ENCODE measurements around the gene ZBTB4. TPM values are rescaled to one million over a fixed set of nuclear protein-coding genes. Genes with fewer than 3 reads are reported as not detected.

Gene ZBTB4
- polyA plus RNA-seq, 1 experiment: 25.9 TPM

- TF ChIP-seq, protein P1, sequence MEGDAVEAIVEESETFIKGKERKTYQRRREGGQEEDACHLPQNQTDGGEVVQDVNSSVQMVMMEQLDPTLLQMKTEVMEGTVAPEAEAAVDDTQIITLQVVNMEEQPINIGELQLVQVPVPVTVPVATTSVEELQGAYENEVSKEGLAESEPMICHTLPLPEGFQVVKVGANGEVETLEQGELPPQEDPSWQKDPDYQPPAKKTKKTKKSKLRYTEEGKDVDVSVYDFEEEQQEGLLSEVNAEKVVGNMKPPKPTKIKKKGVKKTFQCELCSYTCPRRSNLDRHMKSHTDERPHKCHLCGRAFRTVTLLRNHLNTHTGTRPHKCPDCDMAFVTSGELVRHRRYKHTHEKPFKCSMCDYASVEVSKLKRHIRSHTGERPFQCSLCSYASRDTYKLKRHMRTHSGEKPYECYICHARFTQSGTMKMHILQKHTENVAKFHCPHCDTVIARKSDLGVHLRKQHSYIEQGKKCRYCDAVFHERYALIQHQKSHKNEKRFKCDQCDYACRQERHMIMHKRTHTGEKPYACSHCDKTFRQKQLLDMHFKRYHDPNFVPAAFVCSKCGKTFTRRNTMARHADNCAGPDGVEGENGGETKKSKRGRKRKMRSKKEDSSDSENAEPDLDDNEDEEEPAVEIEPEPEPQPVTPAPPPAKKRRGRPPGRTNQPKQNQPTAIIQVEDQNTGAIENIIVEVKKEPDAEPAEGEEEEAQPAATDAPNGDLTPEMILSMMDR (IDR thresholded peaks at IDR 0.05; ENCODE audit: insufficient read depth, low read depth, low read length): no peak
- ChIA-PET POLR2A (no interaction called here), CTCF (interaction anchor here (0.9 kb wide), 1 partner anchor 9 kb away, joined by 3 read pairs; no protein-coding TSS in a partner anchor)
- Histone ChIP-seq H3K27me3 (ENCODE audit: control insufficient read depth, insufficient read depth, low read length) (no peaks in the 10 kb centered on the region), H3K36me3 (ENCODE audit: control insufficient read depth, insufficient read depth, low read length) (peaks cover 7% of the 10 kb centered on the region), H3K4me3 (ENCODE audit: low read depth, low read length) (no peak overlapping the region)
- no peak for DNase-seq (ENCODE audit: low read depth)
These were observed 58.2 kb downstream of the ZBTB4 start for GRCh38 chr17:7421186-7421585.

DNA sequence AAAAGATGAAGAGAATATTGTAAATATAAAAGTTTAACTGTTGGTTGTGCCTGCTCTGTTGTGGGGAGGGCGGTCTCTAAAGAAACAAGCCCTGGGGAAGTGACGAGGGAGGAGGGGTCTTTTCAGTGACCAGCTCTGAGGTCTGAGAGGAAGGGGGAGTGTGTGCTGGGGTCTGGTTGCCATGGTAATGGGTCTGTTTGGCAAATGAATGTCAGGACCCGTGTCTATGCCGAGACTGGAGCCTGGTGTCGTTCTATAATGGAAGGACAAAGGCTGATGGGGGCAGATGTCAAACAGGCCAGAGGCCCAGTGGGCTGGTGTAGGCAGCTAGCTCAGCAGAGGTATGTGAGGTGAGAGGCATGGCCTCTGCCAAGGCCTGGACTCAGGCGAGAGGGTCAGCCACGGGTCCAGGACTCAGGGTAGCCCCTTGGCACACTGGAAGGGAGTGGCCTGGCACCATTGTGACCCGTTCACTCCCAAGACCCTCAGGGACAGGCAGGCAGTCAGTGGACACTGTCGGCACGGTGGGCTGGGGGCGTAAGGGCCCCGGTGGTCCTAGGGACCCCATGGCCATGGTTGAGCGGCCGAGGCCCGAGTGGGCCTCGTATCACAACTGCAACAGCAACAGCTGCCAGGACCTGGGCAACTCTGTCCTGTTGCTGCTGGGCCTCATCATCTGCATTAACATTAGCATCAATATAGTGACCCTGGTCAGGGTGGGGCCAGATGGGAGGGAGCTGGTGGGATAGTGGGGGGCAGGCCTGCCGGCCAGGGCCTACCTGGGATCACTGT is 59.4 kb downstream of the ZBTB4 start, which contains the start of gene SPEM1:
TSS of gene SPEM1 (plus strand) at position 506 of the 792 bp plus-strand sequence. CDS start at position 567, 61 bp downstream.
- CTCF ChIA-PET: interaction anchor here (0.9 to 1.2 kb wide), 4 partner anchors 10 to 141 kb away, joined by 3 read pairs; no protein-coding TSS in a partner anchor
- Histone ChIP-seq H3K27me3 (ENCODE audit: control insufficient read depth, insufficient read depth, low read length) (no peaks in the 10 kb centered on the region), H3K36me3 (ENCODE audit: control insufficient read depth, insufficient read depth, low read length) (peaks cover 14% of the 10 kb centered on the region), H3K4me3 (ENCODE audit: low read depth, low read length) (no peak within 1 kb of the TSS)
- DNase-seq (ENCODE audit: low read depth): no peak
- TF ChIP-seq, protein P1 (IDR thresholded peaks at IDR 0.05; ENCODE audit: insufficient read depth, low read depth, low read length): no peak
- POLR2A ChIA-PET: no interaction called here

GRCh38 chr17:7418472-7419152 is 60.8 kb downstream of the ZBTB4 start:
- DNase-seq (ENCODE audit: low read depth): no peak
- CTCF ChIA-PET: no interaction called here
- TF ChIP-seq, protein P1 (IDR thresholded peaks at IDR 0.05; ENCODE audit: insufficient read depth, low read depth, low read length): no peak
- POLR2A ChIA-PET: no interaction called here
- H3K4me3 ChIP-seq (ENCODE audit: low read depth, low read length): no peak overlapping the region
- H3K27me3 ChIP-seq (ENCODE audit: control insufficient read depth, insufficient read depth, low read length): no peaks in the 10 kb centered on the region
- peaks cover 16% of the 10 kb centered on the region for H3K36me3 ChIP-seq (ENCODE audit: control insufficient read depth, insufficient read depth, low read length)

DNA sequence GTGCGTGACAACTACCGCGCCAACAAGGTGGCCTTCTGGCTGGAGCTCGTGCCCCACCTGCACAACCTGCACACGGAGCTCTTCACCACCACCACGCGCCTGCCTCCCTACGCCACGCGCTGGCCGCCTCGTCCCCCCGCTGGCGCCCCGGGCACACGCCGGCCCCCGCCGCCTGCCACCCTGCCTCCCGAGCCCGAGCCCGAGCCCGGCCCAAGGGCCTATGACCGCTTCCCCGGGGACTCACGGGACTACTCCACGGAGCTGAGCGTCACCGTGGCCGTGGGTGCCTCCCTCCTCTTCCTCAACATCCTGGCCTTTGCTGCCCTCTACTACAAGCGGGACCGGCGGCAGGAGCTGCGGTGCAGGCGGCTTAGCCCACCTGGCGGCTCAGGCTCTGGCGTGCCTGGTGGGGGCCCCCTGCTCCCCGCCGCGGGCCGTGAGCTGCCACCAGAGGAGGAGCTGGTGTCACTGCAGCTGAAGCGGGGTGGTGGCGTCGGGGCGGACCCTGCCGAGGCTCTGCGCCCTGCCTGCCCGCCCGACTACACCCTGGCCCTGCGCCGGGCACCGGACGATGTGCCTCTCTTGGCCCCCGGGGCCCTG is 62.3 kb downstream of the ZBTB4 start:
- TF ChIP-seq, protein P1 (IDR thresholded peaks at IDR 0.05; ENCODE audit: insufficient read depth, low read depth, low read length): no peak
- ChIA-PET POLR2A (no interaction called here), CTCF (no interaction called here)
- no peaks in the 10 kb centered on the region for H3K27me3 ChIP-seq (ENCODE audit: control insufficient read depth, insufficient read depth, low read length)
- H3K36me3 ChIP-seq (ENCODE audit: control insufficient read depth, insufficient read depth, low read length): peaks cover 16% of the 10 kb centered on the region
- DNase-seq (ENCODE audit: low read depth): no peak
- no peak overlapping the region for H3K4me3 ChIP-seq (ENCODE audit: low read depth, low read length)

GRCh38 chr17:7416323-7416722 is 63.1 kb downstream of the ZBTB4 start:
- Histone ChIP-seq H3K27me3 (ENCODE audit: control insufficient read depth, insufficient read depth, low read length) (no peaks in the 10 kb centered on the region), H3K36me3 (ENCODE audit: control insufficient read depth, insufficient read depth, low read length) (peaks cover 16% of the 10 kb centered on the region), H3K4me3 (ENCODE audit: low read depth, low read length) (no peak overlapping the region)
- TF ChIP-seq, protein P1 (IDR thresholded peaks at IDR 0.05; ENCODE audit: insufficient read depth, low read depth, low read length): no peak
- CTCF ChIA-PET: no interaction called here
- POLR2A ChIA-PET: no interaction called here
- DNase-seq (ENCODE audit: low read depth): no peak
